T-cell (primary cell): Measurements from ENCODE around the gene KCTD15. TPM values are rescaled to one million over a fixed set of nuclear protein-coding genes. Genes with fewer than 3 reads are reported as not detected.
A peak's percentile ranks its signal among the peaks of the same experiment; 100 is the strongest.

Experiments
- ATAC-seq, 4 experiments: fragments of 200-7000 bp in 3 of 4; fragments of 150-1000 bp in 1 of 4; cut with Tn5 transposase; replicated peaks in 1 of 4; 1 replicate in 3 of 4; 2 replicates in 1 of 4; pipeline ENCODE4 v1.10.0; 2021; ENCODE audit warnings: moderate library complexity in 3 of 4, mild to moderate bottlenecking in 2 of 4, moderate number of reproducible peaks in 1 of 4
- CTCF ChIA-PET, 2 donors: fragments of 300-600 bp; sonication (Branson Sonifier 250); formaldehyde crosslinking; loops; one replicate each; lab custom pipeline; 2022; ENCODE audit warnings: antibody characterized with exemption in 2 of 2; lab: Charles Lee
- POLR2A ChIA-PET, 2 donors: fragments of 300-600 bp; sonication (Branson Sonifier 250); formaldehyde crosslinking; loops; one replicate each; lab custom pipeline; 2022; ENCODE audit warnings: antibody characterized with exemption in 2 of 2; lab: Charles Lee
- DNase-seq, 35 experiments: peaks; one replicate each; pipeline versions ENCODE4 v3.0.0 to v3.0.0-alpha.2; 2013 to 2023
- H3K27ac ChIP-seq: one replicate; pipeline ENCODE4 v1.5.1; 2013; ENCODE audit warnings: low read length
- H3K27me3 ChIP-seq, 2 experiments: replicated peaks in 1 of 2; 1 replicate in 1 of 2; 2 replicates in 1 of 2; pipeline versions ENCODE4 v1.6.1 to v1.7.0; 2013; ENCODE audit warnings: low read length in 1 of 2, mixed read lengths in 1 of 2; ENCODE audit not compliant: control insufficient read depth in 2 of 2, insufficient read depth in 2 of 2; ENCODE audit errors: extremely low read depth in 1 of 2
- H3K36me3 ChIP-seq, 2 donors: 1 replicate in 1 of 2; 2 replicates in 1 of 2; pipeline versions ENCODE4 v1.6.1 to v1.7.0; 2013; ENCODE audit warnings: low read length in 1 of 2; ENCODE audit not compliant: control insufficient read depth in 2 of 2, insufficient read depth in 1 of 2; ENCODE audit errors: extremely low read depth in 1 of 2
- H3K4me1 ChIP-seq, 2 experiments: 1 replicate in 1 of 2; 2 replicates in 1 of 2; pipeline versions ENCODE4 v1.6.1 to v1.7.0; 2013; ENCODE audit warnings: low read length in 2 of 2, mixed read lengths in 1 of 2; ENCODE audit not compliant: insufficient read depth in 2 of 2, control insufficient read depth in 1 of 2; ENCODE audit errors: extremely low read depth in 1 of 2
- H3K4me3 ChIP-seq, 2 donors: 1 replicate in 1 of 2; 2 replicates in 1 of 2; pipeline versions ENCODE4 v1.5.1 to v1.7.0; 2013; ENCODE audit warnings: mild to moderate bottlenecking in 2 of 2, low read length in 1 of 2, moderate library complexity in 1 of 2; ENCODE audit not compliant: control insufficient read depth in 1 of 2; ENCODE audit errors: extremely low read depth in 1 of 2
- H3K9me3 ChIP-seq: 2 replicates; pipeline ENCODE4 v1.7.0; 2013
- H3K27ac Mint-ChIP-seq, 2 donors: one replicate each; pipeline ENCODE4 v1.8.0; 2020 to 2021; ENCODE audit warnings: mild to moderate bottlenecking in 2 of 2, mixed read lengths in 2 of 2
- H3K27me3 Mint-ChIP-seq, 2 donors: one replicate each; pipeline ENCODE4 v1.8.0; 2021 to 2022; ENCODE audit warnings: mixed read lengths in 2 of 2
- H3K36me3 Mint-ChIP-seq: one replicate; pipeline ENCODE4 v1.8.0; 2021; ENCODE audit warnings: mixed read lengths
- H3K4me1 Mint-ChIP-seq, 3 donors: one replicate each; pipeline ENCODE4 v1.8.0; 2020 to 2022; ENCODE audit warnings: mixed read lengths in 3 of 3, mild to moderate bottlenecking in 1 of 3
- H3K4me3 Mint-ChIP-seq, 3 donors: one replicate each; pipeline ENCODE4 v1.8.0; 2020 to 2022; ENCODE audit warnings: mild to moderate bottlenecking in 3 of 3, mixed read lengths in 3 of 3, moderate library complexity in 3 of 3
- H3K9me3 Mint-ChIP-seq, 3 donors: one replicate each; pipeline ENCODE4 v1.8.0; 2020 to 2022; ENCODE audit warnings: mixed read lengths in 3 of 3
- WGBS: methylation state at CpG from one replicate; pipeline ENCODE4 v1.1.5; 2013; ENCODE audit warnings: missing lambda C conversion rate; ENCODE audit not compliant: insufficient coverage; 5-methylcytosine and 5-hydroxymethylcytosine counted together
- total RNA-seq, 35 experiments: library from RNA in 6 of 35; stranded (reverse) in 6 of 35; fragments of 120-200 nt in 1 of 35; gene quantifications; one replicate each; pipeline versions ENCODE4 v1.2.1 to v1.2.4 and lab custom pipeline; 2013 to 2026

Gene KCTD15
- total RNA-seq, 5 donors from 2014 or later (not counting 1 experiment from before 2014, with no cell fraction given), result 3.2 to 11.1 (median 5.2) TPM

DNA sequence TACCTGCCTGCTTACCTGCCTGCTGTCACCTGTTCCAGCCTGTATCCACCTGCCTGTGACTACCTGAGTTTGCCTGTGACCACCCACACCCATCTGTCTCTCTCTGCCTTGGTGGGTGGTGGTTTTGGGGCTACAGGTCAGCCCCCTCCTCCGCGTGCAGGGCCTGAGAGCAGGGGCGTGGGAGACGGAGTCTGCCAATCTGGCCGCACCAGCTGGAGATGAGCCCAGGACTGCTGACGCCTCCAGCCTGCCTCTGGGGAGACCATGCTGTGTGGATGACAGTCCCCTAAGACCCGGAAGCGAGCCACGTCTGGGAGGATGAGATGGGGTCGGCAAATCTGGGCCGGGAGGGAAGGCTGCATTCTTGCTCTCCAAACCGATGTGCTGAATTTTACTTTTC is 15.9 kb upstream of the KCTD15 start:
- no peak for DNase-seq
- no peak overlapping the region for H3K4me3 ChIP-seq
- H3K4me1 ChIP-seq, result peaks cover 0 to 13% of the 10 kb centered on the region in 2 experiments
- no peaks in the 10 kb centered on the region for H3K9me3 Mint-ChIP-seq
- no peaks in the 10 kb centered on the region for H3K9me3 ChIP-seq
- H3K4me1 Mint-ChIP-seq, result peaks cover 11 to 39% (median 19%) of the 10 kb centered on the region in 3 donors
- peaks cover 26 to 30% of the 10 kb centered on the region in 2 donors for H3K27me3 Mint-ChIP-seq
- CTCF ChIA-PET, result interaction anchor here in 1 of 2 donors (0.6 kb wide), 1 partner anchor 18 kb away, joined by 4 read pairs; no protein-coding TSS in a partner anchor
- peak overlapping the region in 1 of 2 donors; percentile 5 for H3K27ac Mint-ChIP-seq
- H3K36me3 Mint-ChIP-seq, result no peaks in the 10 kb centered on the region
- 88% methylated on average over 7 of the region's 12 CpGs for WGBS
- no peak overlapping the region for H3K27ac ChIP-seq
- POLR2A ChIA-PET, result no interaction called here
- no peaks in the 10 kb centered on the region for H3K36me3 ChIP-seq
- H3K27me3 ChIP-seq, result peaks cover 0 to 48% of the 10 kb centered on the region in 2 experiments
- ATAC-seq, result no peak
- no peak overlapping the region for H3K4me3 Mint-ChIP-seq

DNA sequence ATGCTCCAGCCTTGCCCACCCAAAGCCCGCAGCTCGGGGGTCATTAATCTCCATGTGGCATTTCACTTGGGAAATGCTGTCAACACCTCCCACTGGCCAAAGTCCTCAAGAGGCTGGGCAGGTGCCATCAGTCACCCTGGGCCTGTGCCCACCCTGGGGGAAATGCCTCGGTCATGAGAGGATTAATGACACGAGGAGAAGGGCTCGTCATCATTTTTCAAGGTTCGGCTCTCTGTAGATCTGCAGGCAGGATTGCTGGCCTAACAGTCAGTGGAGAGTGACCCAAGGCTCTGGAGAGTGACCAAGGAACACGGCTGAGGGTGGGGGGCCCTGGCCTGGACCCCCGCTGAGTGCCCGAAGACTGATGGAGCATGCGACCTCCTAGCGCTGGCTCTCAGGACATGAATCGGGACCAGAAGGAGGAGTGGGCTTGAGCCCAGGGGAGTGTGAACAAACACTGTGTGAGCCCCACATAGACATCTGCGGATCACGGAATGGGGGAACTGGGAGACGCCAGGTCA is 15.2 kb upstream of the KCTD15 start:
- Histone ChIP-seq H3K36me3 (no peaks in the 10 kb centered on the region), H3K9me3 (no peaks in the 10 kb centered on the region), H3K4me3 (no peak overlapping the region), H3K27me3 (peaks cover 0 to 42% of the 10 kb centered on the region in 2 experiments), H3K4me1 (peaks cover 0 to 17% of the 10 kb centered on the region in 2 experiments), H3K27ac (no peak overlapping the region)
- Mint-ChIP-seq H3K4me3 (no peak overlapping the region), H3K9me3 (no peaks in the 10 kb centered on the region), H3K4me1 (peaks cover 14 to 43% (median 20%) of the 10 kb centered on the region in 3 donors), H3K36me3 (no peaks in the 10 kb centered on the region), H3K27me3 (peaks cover 26 to 28% of the 10 kb centered on the region in 2 donors), H3K27ac (no peak overlapping the region)
- ATAC-seq (no peak), DNase-seq (no peak)
- WGBS, result 96% methylated on average over 14 of the region's 15 CpGs
- POLR2A ChIA-PET, result no interaction called here
- CTCF ChIA-PET, result no interaction called here

GRCh38 chr19:33781996-33782395 is 14.7 kb upstream of the KCTD15 start:
- H3K4me3 Mint-ChIP-seq, result no peak overlapping the region
- ChIA-PET POLR2A (no interaction called here), CTCF (interaction anchor here in 1 of 2 donors (0.6 kb wide), 1 partner anchor 345 kb away, joined by 3 read pairs; no protein-coding TSS in a partner anchor)
- H3K36me3 ChIP-seq, result no peaks in the 10 kb centered on the region
- H3K4me1 ChIP-seq, result peaks cover 0 to 17% of the 10 kb centered on the region in 2 experiments
- H3K27me3 ChIP-seq, result peaks cover 0 to 37% of the 10 kb centered on the region in 2 experiments
- DNase-seq (no peak), ATAC-seq (no peak)
- no peak overlapping the region for H3K4me3 ChIP-seq
- H3K36me3 Mint-ChIP-seq, result no peaks in the 10 kb centered on the region
- peak overlapping the region in 1 of 2 donors; percentile 41 for H3K27ac Mint-ChIP-seq
- H3K27me3 Mint-ChIP-seq, result peaks cover 26 to 28% of the 10 kb centered on the region in 2 donors
- no peaks in the 10 kb centered on the region for H3K9me3 Mint-ChIP-seq
- 100% methylated on average over 1 of the region's 5 CpGs for WGBS
- peaks cover 14 to 43% (median 20%) of the 10 kb centered on the region in 3 donors for H3K4me1 Mint-ChIP-seq
- H3K27ac ChIP-seq, result no peak overlapping the region
- H3K9me3 ChIP-seq, result no peaks in the 10 kb centered on the region

GRCh38 chr19:33784432-33784831 is 12.2 kb upstream of the KCTD15 start:
- no peak overlapping the region for H3K4me3 ChIP-seq
- DNase-seq (no peak), ATAC-seq (no peak)
- H3K36me3 Mint-ChIP-seq, result no peaks in the 10 kb centered on the region
- no CpG with 5 or more reads among the region's 5 CpGs for WGBS
- H3K4me1 Mint-ChIP-seq, result peaks cover 7 to 31% (median 10%) of the 10 kb centered on the region in 3 donors
- H3K27ac ChIP-seq, result peak overlapping the region; percentile 21
- peaks cover 0 to 6% of the 10 kb centered on the region in 2 experiments for H3K4me1 ChIP-seq
- H3K9me3 ChIP-seq, result no peaks in the 10 kb centered on the region
- H3K27me3 Mint-ChIP-seq, result peaks cover 21 to 23% of the 10 kb centered on the region in 2 donors
- no peaks in the 10 kb centered on the region for H3K9me3 Mint-ChIP-seq
- peak overlapping the region; percentile 35 to 84 for H3K27ac Mint-ChIP-seq
- H3K4me3 Mint-ChIP-seq, result no peak overlapping the region
- no peaks in the 10 kb centered on the region for H3K36me3 ChIP-seq
- ChIA-PET POLR2A (no interaction called here), CTCF (interaction anchor here in 1 of 2 donors (0.7 kb wide), 1 partner anchor 437 kb away, joined by 3 read pairs; no protein-coding TSS in a partner anchor)
- H3K27me3 ChIP-seq, result peaks cover 0 to 16% of the 10 kb centered on the region in 2 experiments

- H3K27ac ChIP-seq, result no peak overlapping the region
- H3K36me3 ChIP-seq, result no peaks in the 10 kb centered on the region
- H3K4me3 Mint-ChIP-seq, result peak overlapping the region in 1 of 3 donors; percentile 19
- ATAC-seq, result peak in 1 of 4 experiments; percentile 42
- H3K9me3 ChIP-seq, result no peaks in the 10 kb centered on the region
- WGBS, result 79% methylated on average over 3 of the region's 6 CpGs
- peaks cover 14 to 17% of the 10 kb centered on the region in 2 donors for H3K27me3 Mint-ChIP-seq
- H3K9me3 Mint-ChIP-seq, result no peaks in the 10 kb centered on the region
- ChIA-PET CTCF (no interaction called here), POLR2A (no interaction called here)
- no peaks in the 10 kb centered on the region for H3K36me3 Mint-ChIP-seq
- H3K4me3 ChIP-seq, result no peak overlapping the region
- H3K4me1 Mint-ChIP-seq, result peaks cover 6 to 24% (median 10%) of the 10 kb centered on the region in 3 donors
- DNase-seq, result no peak
- peaks cover 0 to 8% of the 10 kb centered on the region in 2 experiments for H3K27me3 ChIP-seq
- peaks cover 0 to 6% of the 10 kb centered on the region in 2 experiments for H3K4me1 ChIP-seq
- H3K27ac Mint-ChIP-seq, result peak overlapping the region; percentile 35 to 84
Observed at GRCh38 chr19:33785795-33786194, 10.9 kb upstream of the KCTD15 start.

- Histone ChIP-seq H3K4me3 (no peak overlapping the region), H3K27ac (no peak overlapping the region), H3K27me3 (peaks cover 0 to 29% of the 10 kb centered on the region in 2 experiments), H3K4me1 (peaks cover 0 to 6% of the 10 kb centered on the region in 2 experiments), H3K9me3 (no peaks in the 10 kb centered on the region), H3K36me3 (no peaks in the 10 kb centered on the region)
- H3K4me3 Mint-ChIP-seq, result no peak overlapping the region
- ATAC-seq (no peak), DNase-seq (no peak)
- ChIA-PET POLR2A (no interaction called here), CTCF (no interaction called here)
- H3K27ac Mint-ChIP-seq, result no peak overlapping the region
- WGBS, result 53% methylated on average over 4 of the region's 4 CpGs
- peaks cover 6 to 28% (median 10%) of the 10 kb centered on the region in 3 donors for H3K4me1 Mint-ChIP-seq
- peaks cover 26 to 32% of the 10 kb centered on the region in 2 donors for H3K27me3 Mint-ChIP-seq
- no peaks in the 10 kb centered on the region for H3K36me3 Mint-ChIP-seq
- H3K9me3 Mint-ChIP-seq, result no peaks in the 10 kb centered on the region
Observed at GRCh38 chr19:33788676-33789075, 8.0 kb upstream of the KCTD15 start.
